Muscle of leg (tissue), 9 donors: ENCODE data around the gene KIAA0753. TPM values are rescaled to one million over a fixed set of nuclear protein-coding genes. Genes with fewer than 3 reads are reported as not detected.

Source experiments
- polyA plus RNA-seq, 8 donors: library from polyadenylated mRNA; unstranded; fragments of 120-200 nt; gene quantifications; one replicate each; pipeline versions ENCODE4 v1.2.1 to v1.2.3, GENCODE V29; 2013; ENCODE audit warnings: inconsistent platforms in 1 of 8, low replicate concordance in 1 of 8; ENCODE audit not compliant: insufficient read length in 8 of 8, insufficient read depth in 1 of 8
- total RNA-seq: library from RNA; stranded (reverse); fragments of 120-200 nt; gene quantifications from one replicate; pipeline ENCODE4 v1.2.4, GENCODE V29; 2013

KIAA0753 gene
- total and polyA plus RNA-seq, 9 donors, result 9.7 to 18.1 (median 12.3) TPM

Other genes starting within 250 kb of the KIAA0753 start
- not detected for gene AIPL1, start 205.6 kb downstream of the KIAA0753 start, total RNA-seq
- under 1 TPM in 1 of 8 donors, not detected in 7; 0.05 TPM for gene AIPL1, start 205.6 kb downstream of the KIAA0753 start, polyA plus RNA-seq
- gene PIMREG, start 196.3 kb downstream of the KIAA0753 start, total RNA-seq, result 11.3 TPM
- gene PIMREG, start 196.3 kb downstream of the KIAA0753 start, polyA plus RNA-seq, result 10 to 100 TPM; 13.0 to 22.9 (median 20.0) TPM
- 2.1 TPM for gene PITPNM3, start 84.2 kb downstream of the KIAA0753 start, total RNA-seq
- gene PITPNM3, start 84.2 kb downstream of the KIAA0753 start, polyA plus RNA-seq, result 1 to 10 TPM; 3.4 to 6.2 (median 4.4) TPM
- gene TXNDC17, start 349 bp upstream of the KIAA0753 start, total RNA-seq, result 72.0 TPM
- 10 to 100 TPM; 51.7 to 70.4 (median 65.6) TPM for gene TXNDC17, start 349 bp upstream of the KIAA0753 start, polyA plus RNA-seq
- 13.6 TPM for gene MED31, start 10.9 kb upstream of the KIAA0753 start, total RNA-seq
- gene MED31, start 10.9 kb upstream of the KIAA0753 start, polyA plus RNA-seq, result 10 to 100 TPM; 13.8 to 20.2 (median 15.7) TPM
- 0.98 TPM for gene C17orf100, start 11.1 kb upstream of the KIAA0753 start, total RNA-seq
- gene C17orf100, start 11.1 kb upstream of the KIAA0753 start, polyA plus RNA-seq, result 1 to 10 TPM; 2.9 to 4.1 (median 3.7) TPM
- 0.04 TPM for gene SLC13A5, start 72.7 kb upstream of the KIAA0753 start, total RNA-seq
- gene SLC13A5, start 72.7 kb upstream of the KIAA0753 start, polyA plus RNA-seq, result under 1 TPM; 0.05 to 0.64 (median 0.15) TPM
- gene XAF1, start 115.3 kb upstream of the KIAA0753 start, total RNA-seq, result 8.3 TPM
- 10 to 100 TPM in 2 of 8 donors, 1 to 10 TPM in 6; 4.5 to 15.9 (median 8.1) TPM for gene XAF1, start 115.3 kb upstream of the KIAA0753 start, polyA plus RNA-seq
- 0.18 TPM for gene FBXO39, start 135.5 kb upstream of the KIAA0753 start, total RNA-seq
- gene FBXO39, start 135.5 kb upstream of the KIAA0753 start, polyA plus RNA-seq, result under 1 TPM in 3 of 8 donors, not detected in 5; 0.14 to 0.41 (median 0.22) TPM
- not detected for gene TEKT1, start 191.0 kb upstream of the KIAA0753 start, total RNA-seq
- gene TEKT1, start 191.0 kb upstream of the KIAA0753 start, polyA plus RNA-seq, result under 1 TPM in 4 of 8 donors, not detected in 4; 0.07 to 0.43 (median 0.18) TPM